ENCODE results near the gene ALOX15B.

ALOX15B gene

GRCh38 chr17:8038954-8039610 is at the start of gene ALOX15B:
TSS of gene ALOX15B (plus strand) at chr17:8039059. CDS start at chr17:8039156, 97 bp downstream.
- no peak within 1 kb of the TSS for H3K4me3 ChIP-seq (ENCODE audit: low read depth, low read length)

- peak overlapping the region; percentile 58 for H3K4me3 ChIP-seq (ENCODE audit: low read depth, low read length)
Measured at GRCh38 chr17:7989781-7990655, 48.8 kb upstream of the ALOX15B start.

GRCh38 chr17:7992516-7992915 is 46.3 kb upstream of the ALOX15B start:
- no peak overlapping the region for H3K4me3 ChIP-seq (ENCODE audit: low read depth, low read length)

- H3K4me3 ChIP-seq (ENCODE audit: low read depth, low read length) = no peak overlapping the region
Measured at GRCh38 chr17:7992924-7993323, 45.9 kb upstream of the ALOX15B start.

- H3K4me3 ChIP-seq (ENCODE audit: low read depth, low read length) = no peak overlapping the region
Measured at GRCh38 chr17:7993972-7994589, 44.8 kb upstream of the ALOX15B start.

- H3K4me3 ChIP-seq (ENCODE audit: low read depth, low read length) = no peak overlapping the region
Measured at GRCh38 chr17:7995724-7996123, 43.1 kb upstream of the ALOX15B start.

GRCh38 chr17:7997186-7997585 is 41.7 kb upstream of the ALOX15B start:
- no peak overlapping the region for H3K4me3 ChIP-seq (ENCODE audit: low read depth, low read length)

GRCh38 chr17:8001976-8002720 is 36.7 kb upstream of the ALOX15B start, which contains the start of gene GUCY2D:
TSS of gene GUCY2D (plus strand) at chr17:8002615. CDS start at chr17:8003048, 433 bp downstream.
- peak within 1 kb of the TSS; percentile 8 for H3K4me3 ChIP-seq (ENCODE audit: low read depth, low read length)

- peak overlapping the region; percentile 8 for H3K4me3 ChIP-seq (ENCODE audit: low read depth, low read length)
Measured at GRCh38 chr17:8002721-8003593, 35.9 kb upstream of the ALOX15B start.

- H3K4me3 ChIP-seq (ENCODE audit: low read depth, low read length) = no peak overlapping the region
Measured at GRCh38 chr17:8003594-8004181, 35.2 kb upstream of the ALOX15B start.

GRCh38 chr17:8004899-8005298 is 34.0 kb upstream of the ALOX15B start:
- no peak overlapping the region for H3K4me3 ChIP-seq (ENCODE audit: low read depth, low read length)

- no peak overlapping the region for H3K4me3 ChIP-seq (ENCODE audit: low read depth, low read length)
Measured at GRCh38 chr17:8005357-8005756, 33.5 kb upstream of the ALOX15B start.

GRCh38 chr17:8005967-8006730 is 32.7 kb upstream of the ALOX15B start:
- H3K4me3 ChIP-seq (ENCODE audit: low read depth, low read length) = no peak overlapping the region

- H3K4me3 ChIP-seq (ENCODE audit: low read depth, low read length) = no peak overlapping the region
Measured at GRCh38 chr17:8006836-8007680, 31.8 kb upstream of the ALOX15B start.

GRCh38 chr17:8007836-8008235 is 31.0 kb upstream of the ALOX15B start:
- H3K4me3 ChIP-seq (ENCODE audit: low read depth, low read length) = no peak overlapping the region

GRCh38 chr17:8012045-8012580 is 26.7 kb upstream of the ALOX15B start:
- H3K4me3 ChIP-seq (ENCODE audit: low read depth, low read length) = no peak overlapping the region

GRCh38 chr17:8012996-8013640 is 25.7 kb upstream of the ALOX15B start:
- no peak overlapping the region for H3K4me3 ChIP-seq (ENCODE audit: low read depth, low read length)

Data from iPS-11a (cell line).